Measurements from ENCODE around the gene CILP2.

DNA sequence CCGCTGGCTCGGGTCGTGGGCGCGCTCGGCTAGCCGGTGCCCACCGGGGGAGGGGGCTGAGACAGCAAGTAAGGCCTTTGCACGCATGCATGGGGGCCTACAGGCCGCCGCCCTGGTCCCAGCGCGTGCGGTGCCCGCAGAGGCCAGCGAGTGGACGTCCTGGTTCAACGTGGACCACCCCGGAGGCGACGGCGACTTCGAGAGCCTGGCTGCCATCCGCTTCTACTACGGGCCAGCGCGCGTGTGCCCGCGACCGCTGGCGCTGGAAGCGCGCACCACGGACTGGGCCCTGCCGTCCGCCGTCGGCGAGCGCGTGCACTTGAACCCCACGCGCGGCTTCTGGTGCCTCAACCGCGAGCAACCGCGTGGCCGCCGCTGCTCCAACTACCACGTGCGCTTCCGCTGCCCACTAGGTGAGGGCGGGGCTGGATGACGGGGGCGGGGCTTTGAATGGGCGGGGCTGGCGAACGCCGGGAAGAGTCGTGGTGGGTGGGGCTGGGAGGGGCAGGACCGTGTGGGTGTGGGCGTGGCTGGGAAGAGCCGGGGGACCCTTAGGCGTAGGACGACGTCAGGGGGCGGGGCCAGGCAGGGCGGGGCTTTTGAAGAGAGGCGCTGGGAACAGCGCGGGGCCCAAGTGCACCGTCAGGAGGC lies 2.1 kb downstream of the CILP2 start:
- TF ChIP-seq EZH2phosphoT487 (IDR thresholded peaks at IDR 0.05; ENCODE audit: insufficient read depth, low read depth): no peak
- no peak for TF ChIP-seq EZH2 (IDR thresholded peaks at IDR 0.05; ENCODE audit: insufficient read depth, poor library complexity, severe bottlenecking)

Measured in GM23248 (cell line).